Fibroblast of mammary gland (primary cell): ENCODE results near the gene CORO2B.

ENCODE experiments used
- DNase-seq: peaks from one replicate; pipeline ENCODE4 v3.0.0-alpha.2; 2010; ENCODE audit warnings: low read depth
- H3K4me3 ChIP-seq: 2 replicates; pipeline ENCODE4 v1.5.1; 2011; ENCODE audit warnings: low read depth, mild to moderate bottlenecking, low read length, moderate library complexity; ENCODE audit not compliant: control insufficient read depth
- CTCF ChIP-seq: conservative IDR thresholded peaks from 2 replicates; pipeline ENCODE4 v1.5.1; 2011; ENCODE audit warnings: low read depth, low read length, inconsistent platforms; ENCODE audit not compliant: control insufficient read depth, insufficient read depth

The CORO2B gene

GRCh38 chr15:68717951-68718350 is 139.2 kb downstream of the CORO2B start:
- TF ChIP-seq CTCF, result no peak
- H3K4me3 ChIP-seq, result no peak overlapping the region
- DNase-seq, result no peak

DNA sequence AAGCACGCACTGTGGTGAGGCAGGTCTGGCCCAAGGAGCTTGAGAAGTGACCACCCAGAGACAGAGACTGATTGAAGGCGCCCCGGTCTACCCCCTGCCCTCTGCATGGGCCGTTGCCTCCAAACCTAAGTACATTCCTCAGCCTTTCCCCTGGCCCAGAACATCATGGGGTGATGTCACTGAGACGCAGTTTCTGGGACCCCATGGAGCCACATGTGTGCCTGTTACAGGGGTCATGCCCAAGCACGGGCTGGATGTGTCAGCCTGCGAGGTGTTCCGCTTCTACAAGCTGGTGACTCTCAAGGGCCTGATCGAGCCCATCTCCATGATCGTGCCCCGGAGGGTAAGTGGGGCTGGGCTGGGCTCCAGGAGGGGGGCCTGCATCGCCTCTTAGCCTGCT is 139.7 kb downstream of the CORO2B start:
- H3K4me3 ChIP-seq, result no peak overlapping the region
- TF ChIP-seq CTCF, result no peak
- no peak for DNase-seq

GRCh38 chr15:68719051-68719450 is 140.3 kb downstream of the CORO2B start:
- TF ChIP-seq CTCF, result no peak
- DNase-seq, result no peak
- H3K4me3 ChIP-seq, result no peak overlapping the region

DNA sequence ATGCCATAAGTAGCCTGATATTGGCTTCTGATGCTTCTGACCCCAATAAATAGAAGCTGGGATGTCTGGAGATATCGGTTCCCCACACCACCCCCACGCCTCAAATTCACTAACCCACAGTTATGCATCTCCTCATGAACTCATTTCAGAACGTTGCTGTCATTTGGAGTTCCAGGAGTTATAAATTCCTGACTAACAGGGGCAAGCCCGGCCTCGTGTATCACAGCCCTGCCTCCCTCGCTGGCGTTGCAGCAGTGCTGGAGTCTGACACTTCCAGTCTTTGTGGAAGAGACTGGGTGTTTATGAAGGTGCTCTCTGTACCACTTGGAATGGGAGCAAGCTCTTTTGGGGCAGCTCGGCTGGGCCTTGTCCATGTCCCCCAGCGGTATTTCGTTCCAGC is 140.9 kb downstream of the CORO2B start:
- TF ChIP-seq CTCF, result no peak
- H3K4me3 ChIP-seq, result no peak overlapping the region
- DNase-seq, result no peak

- no peak for TF ChIP-seq CTCF
- DNase-seq, result no peak
- H3K4me3 ChIP-seq, result no peak overlapping the region
Observed at GRCh38 chr15:68721886-68722285, 143.1 kb downstream of the CORO2B start.

GRCh38 chr15:68725736-68726135 is 146.9 kb downstream of the CORO2B start:
- peak; percentile 53 for DNase-seq

More at GRCh38 chr15:68725736-68726135, 146.9 kb downstream of the CORO2B start:
- TF ChIP-seq CTCF, result no peak
- H3K4me3 ChIP-seq, result no peak overlapping the region
